Neural cell (in vitro differentiated cells): ENCODE measurements around the gene TAB3. TPM values are rescaled to one million over a fixed set of nuclear protein-coding genes. Genes with fewer than 3 reads are reported as not detected.

Experiments
- H2AFZ ChIP-seq: fragments of 200-600, 300-800 bp; sonication (generic), shearing (Covaris generic); 2 replicates; pipeline ENCODE4 v1.6.0; 2014; ENCODE audit warnings: low read depth, mild to moderate bottlenecking, antibody characterized with exemption, low read length, moderate library complexity
- H3F3A ChIP-seq: fragments of 200-600 bp; shearing (Covaris generic); 2 replicates; pipeline ENCODE4 v1.6.1; 2016; ENCODE audit warnings: mild to moderate bottlenecking, moderate library complexity, mixed read lengths, antibody characterized with exemption, low read length; ENCODE audit not compliant: insufficient read depth, poor library complexity, severe bottlenecking
- H3K27ac ChIP-seq: fragments of 200-600, 300-800 bp; sonication (generic), shearing (Covaris generic); 2 replicates; pipeline ENCODE4 v1.5.1; 2014; ENCODE audit warnings: mild to moderate bottlenecking, low read length, moderate library complexity
- H3K27me3 ChIP-seq: fragments of 300-800, 200-600 bp; sonication (generic), shearing (Covaris generic); 2 replicates; pipeline ENCODE4 v1.6.0; 2014; ENCODE audit warnings: mild to moderate bottlenecking, low read depth, low read length, moderate library complexity; ENCODE audit not compliant: insufficient read depth
- H3K36me3 ChIP-seq: fragments of 300-800, 200-600 bp; sonication (generic), shearing (Covaris generic); 2 replicates; pipeline ENCODE4 v1.5.1; 2014; ENCODE audit warnings: mild to moderate bottlenecking, antibody characterized with exemption, low read length, moderate library complexity; ENCODE audit not compliant: insufficient read depth
- H3K4me2 ChIP-seq: fragments of 300-800, 200-600 bp; sonication (generic), shearing (Covaris generic); 2 replicates; pipeline ENCODE4 v1.6.0; 2014; ENCODE audit warnings: mild to moderate bottlenecking, low read length
- H3K4me3 ChIP-seq: fragments of 300-800, 200-600 bp; sonication (generic), shearing (Covaris generic); 2 replicates; pipeline ENCODE4 v1.5.1; 2014; ENCODE audit warnings: mild to moderate bottlenecking, low read length, moderate library complexity
- H3K79me2 ChIP-seq: fragments of 200-600 bp; shearing (Covaris generic); replicated peaks from 2 replicates; pipeline ENCODE4 v1.6.0; 2014; ENCODE audit warnings: mild to moderate bottlenecking, low read length, moderate library complexity; ENCODE audit not compliant: insufficient read depth
- H3K9ac ChIP-seq: fragments of 300-800, 200-600 bp; sonication (generic), shearing (Covaris generic); 2 replicates; pipeline ENCODE4 v1.6.1; 2016; ENCODE audit warnings: mild to moderate bottlenecking, low read length, mixed read lengths
- H3K9me2 ChIP-seq: fragments of 200-600 bp; shearing (Covaris generic); 2 replicates; pipeline ENCODE4 v1.6.1; 2016; ENCODE audit warnings: mild to moderate bottlenecking, low read length, mixed read lengths; ENCODE audit not compliant: insufficient read depth
- H3K9me3 ChIP-seq: fragments of 200-600, 300-800 bp; sonication (generic), shearing (Covaris generic); 2 replicates; pipeline ENCODE4 v1.6.1; 2016; ENCODE audit warnings: mild to moderate bottlenecking, mixed run types, low read length, moderate library complexity, mixed read lengths
- H4K20me1 ChIP-seq: fragments of 200-600 bp; shearing (Covaris generic); 2 replicates; pipeline ENCODE4 v1.6.1; 2016; ENCODE audit warnings: mild to moderate bottlenecking, mixed run types; ENCODE audit not compliant: insufficient read depth
- CTCF ChIP-seq: fragments of 450-650 bp; IDR thresholded peaks from 2 replicates; pipeline ENCODE4 v1.5.1; 2014; ENCODE audit warnings: antibody characterized with exemption, mild to moderate bottlenecking, moderate library complexity; ENCODE audit not compliant: poor library complexity, severe bottlenecking
- EP300 ChIP-seq: fragments of 450-650 bp; conservative IDR thresholded peaks from 2 replicates; pipeline ENCODE4 v1.6.1; 2014; ENCODE audit warnings: antibody characterized with exemption, mild to moderate bottlenecking, moderate library complexity; ENCODE audit not compliant: poor library complexity, severe bottlenecking
- EZH2 ChIP-seq: fragments of 200-600, 300-800 bp; shearing (Covaris generic), sonication (generic); IDR thresholded peaks from 2 replicates; pipeline ENCODE4 v1.6.1; 2014; ENCODE audit warnings: antibody characterized with exemption, low read length, borderline replicate concordance, mild to moderate bottlenecking; ENCODE audit not compliant: insufficient read depth, poor library complexity, severe bottlenecking
- MXI1 ChIP-seq: fragments of 450-650 bp; conservative IDR thresholded peaks from 2 replicates; pipeline ENCODE4 v1.6.1; 2014; ENCODE audit warnings: antibody characterized with exemption, mild to moderate bottlenecking; ENCODE audit not compliant: poor library complexity, severe bottlenecking
- POLR2AphosphoS5 ChIP-seq: IDR thresholded peaks from 2 replicates; pipeline ENCODE4 v1.6.1; 2012
- RAD21 ChIP-seq: fragments of 450-650 bp; conservative IDR thresholded peaks from 2 replicates; pipeline ENCODE4 v1.6.1; 2014; ENCODE audit warnings: antibody characterized with exemption, mild to moderate bottlenecking, moderate library complexity
- REST ChIP-seq: IDR thresholded peaks from 2 replicates; pipeline ENCODE4 v1.6.1; 2012; ENCODE audit warnings: borderline replicate concordance
- SMC3 ChIP-seq: fragments of 450-650 bp; conservative IDR thresholded peaks from 2 replicates; pipeline ENCODE4 v1.6.1; 2014; ENCODE audit warnings: antibody characterized with exemption, mild to moderate bottlenecking, moderate library complexity; ENCODE audit not compliant: poor library complexity
- TAF1 ChIP-seq: IDR thresholded peaks from 2 replicates; pipeline ENCODE4 v1.6.1; 2012; ENCODE audit warnings: low read depth
- polyA plus RNA-seq: library from polyadenylated mRNA; depleted of rRNA; stranded (reverse); fragments of >200 nt; gene quantifications from 2 replicates; pipeline ENCODE4 v1.2.3, GENCODE V29; 2014

The TAB3 gene
- polyA plus RNA-seq, 1 donor from 2014 or later, result 28.7 TPM

- no peaks in the 10 kb centered on the region for H3K9me2 ChIP-seq
- H3K27me3 ChIP-seq, result no peaks in the 10 kb centered on the region
- H3K4me3 ChIP-seq, result no peak overlapping the region
- TF ChIP-seq EP300 (no peak), EZH2 (no peak), MXI1 (no peak), RAD21 (no peak), CTCF (peak; percentile 12), TAF1 (no peak), REST (no peak), POLR2AphosphoS5 (no peak), SMC3 (no peak)
- H3K9me3 ChIP-seq, result no peaks in the 10 kb centered on the region
- H3K4me2 ChIP-seq, result no peak overlapping the region
- H2AFZ ChIP-seq, result no peak overlapping the region
- H3F3A ChIP-seq, result no peaks in the 10 kb centered on the region
- no peaks in the 10 kb centered on the region for H3K79me2 ChIP-seq
- H3K27ac ChIP-seq, result no peak overlapping the region
- H3K9ac ChIP-seq, result no peak overlapping the region
- H4K20me1 ChIP-seq, result no peaks in the 10 kb centered on the region
- no peaks in the 10 kb centered on the region for H3K36me3 ChIP-seq
Observed at GRCh38 chrX:30935985-30936384, 46.9 kb upstream of the TAB3 start.

DNA sequence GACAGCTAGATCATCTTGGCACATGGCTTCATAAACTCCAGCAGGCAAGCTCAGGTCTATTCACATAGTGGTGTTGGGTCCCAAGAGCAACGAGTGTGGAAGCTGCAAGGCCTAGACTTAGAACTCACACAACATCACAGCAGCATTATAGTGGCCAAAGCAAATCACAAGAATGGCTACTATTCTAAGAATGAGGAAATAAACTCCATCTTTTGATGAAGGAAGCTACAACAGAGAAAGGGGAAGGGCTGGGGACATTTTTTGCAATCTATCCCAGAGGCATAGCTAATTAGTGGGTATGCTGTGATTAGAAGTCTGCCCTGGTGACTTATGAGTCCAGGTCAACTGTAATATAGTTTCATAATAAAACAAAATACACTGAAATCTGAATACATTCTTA lies 42.9 kb upstream of the TAB3 start:
- no peak overlapping the region for H3K9ac ChIP-seq
- H3K9me2 ChIP-seq, result no peaks in the 10 kb centered on the region
- H4K20me1 ChIP-seq, result no peaks in the 10 kb centered on the region
- no peak overlapping the region for H3K4me3 ChIP-seq
- TF ChIP-seq SMC3, result no peak
- no peak for TF ChIP-seq MXI1
- TF ChIP-seq CTCF, result no peak
- no peak for TF ChIP-seq EP300
- TF ChIP-seq RAD21, result no peak
- no peak for TF ChIP-seq TAF1
- no peak for TF ChIP-seq POLR2AphosphoS5
- TF ChIP-seq EZH2, result no peak
- TF ChIP-seq REST, result no peak
- no peaks in the 10 kb centered on the region for H3F3A ChIP-seq
- H3K27ac ChIP-seq, result no peak overlapping the region
- H2AFZ ChIP-seq, result no peak overlapping the region
- H3K27me3 ChIP-seq, result no peaks in the 10 kb centered on the region
- no peak overlapping the region for H3K4me2 ChIP-seq
- H3K36me3 ChIP-seq, result no peaks in the 10 kb centered on the region
- no peaks in the 10 kb centered on the region for H3K9me3 ChIP-seq
- no peaks in the 10 kb centered on the region for H3K79me2 ChIP-seq
